Measurements from ENCODE around the gene RASAL2. TPM values are rescaled to one million over a fixed set of nuclear protein-coding genes. Genes with fewer than 3 reads are reported as not detected.
"Not testable (repeated sequence)": the region's sequence is repeated elsewhere in the genome, so short reads cannot be mapped to it uniquely, and the experiment has no call there.

The RASAL2 gene
- polyA plus RNA-seq, 1 donor = 17.0 TPM

- not testable (repeated sequence) for DNase-seq; H3K4me1 ChIP-seq (ENCODE audit: control insufficient read depth, insufficient read depth, low read length); H3K36me3 ChIP-seq (ENCODE audit: control insufficient read depth, insufficient read depth, low read length); H3K9me3 ChIP-seq (ENCODE audit: control insufficient read depth, low read depth, low read length); H3K4me3 ChIP-seq (ENCODE audit: low read length); H3K27ac ChIP-seq (ENCODE audit: low read length); H3K27me3 ChIP-seq (ENCODE audit: control insufficient read depth, insufficient read depth, low read length)
- WGBS (ENCODE audit: insufficient coverage, low lambda C conversion rate) = no CpG with 5 or more reads among the region's 3 CpGs
These were observed 159.7 kb downstream of the RASAL2 start for GRCh38 chr1:178253581-178253980.

GRCh38 chr1:178254433-178254832, 160.5 kb downstream of the RASAL2 start:
- DNase-seq = no peak
- Histone ChIP-seq H3K9me3 (ENCODE audit: control insufficient read depth, low read depth, low read length) (peaks cover 4% of the 10 kb centered on the region), H3K4me1 (ENCODE audit: control insufficient read depth, insufficient read depth, low read length) (no peaks in the 10 kb centered on the region), H3K27ac (ENCODE audit: low read length) (no peak overlapping the region), H3K4me3 (ENCODE audit: low read length) (no peak overlapping the region), H3K36me3 (ENCODE audit: control insufficient read depth, insufficient read depth, low read length) (no peaks in the 10 kb centered on the region), H3K27me3 (ENCODE audit: control insufficient read depth, insufficient read depth, low read length) (no peaks in the 10 kb centered on the region)

- H3K36me3 ChIP-seq (ENCODE audit: control insufficient read depth, insufficient read depth, low read length) = no peaks in the 10 kb centered on the region
- peaks cover 2% of the 10 kb centered on the region for H3K4me1 ChIP-seq (ENCODE audit: control insufficient read depth, insufficient read depth, low read length)
- 93% methylated on average over 3 of the region's 3 CpGs for WGBS (ENCODE audit: insufficient coverage, low lambda C conversion rate)
- no peaks in the 10 kb centered on the region for H3K27me3 ChIP-seq (ENCODE audit: control insufficient read depth, insufficient read depth, low read length)
- peaks cover 4% of the 10 kb centered on the region for H3K9me3 ChIP-seq (ENCODE audit: control insufficient read depth, low read depth, low read length)
- H3K27ac ChIP-seq (ENCODE audit: low read length) = no peak overlapping the region
- DNase-seq = no peak
- no peak overlapping the region for H3K4me3 ChIP-seq (ENCODE audit: low read length)
These were observed 164.6 kb downstream of the RASAL2 start for GRCh38 chr1:178258536-178258935.

GRCh38 chr1:178262120-178262500, 168.2 kb downstream of the RASAL2 start:
- peaks cover 4% of the 10 kb centered on the region for H3K4me1 ChIP-seq (ENCODE audit: control insufficient read depth, insufficient read depth, low read length)
- no peak overlapping the region for H3K27ac ChIP-seq (ENCODE audit: low read length)
- H3K4me3 ChIP-seq (ENCODE audit: low read length) = no peak overlapping the region
- WGBS (ENCODE audit: insufficient coverage, low lambda C conversion rate) = no CpG with 5 or more reads among the region's 3 CpGs
- no peaks in the 10 kb centered on the region for H3K36me3 ChIP-seq (ENCODE audit: control insufficient read depth, insufficient read depth, low read length)
- no peaks in the 10 kb centered on the region for H3K27me3 ChIP-seq (ENCODE audit: control insufficient read depth, insufficient read depth, low read length)
- no peaks in the 10 kb centered on the region for H3K9me3 ChIP-seq (ENCODE audit: control insufficient read depth, low read depth, low read length)
- peak; percentile 17 to 43 for DNase-seq

GRCh38 chr1:178263341-178263740, 169.4 kb downstream of the RASAL2 start:
- H3K36me3 ChIP-seq (ENCODE audit: control insufficient read depth, insufficient read depth, low read length) = no peaks in the 10 kb centered on the region
- H3K4me1 ChIP-seq (ENCODE audit: control insufficient read depth, insufficient read depth, low read length) = peaks cover 4% of the 10 kb centered on the region
- no peak overlapping the region for H3K27ac ChIP-seq (ENCODE audit: low read length)
- no peaks in the 10 kb centered on the region for H3K27me3 ChIP-seq (ENCODE audit: control insufficient read depth, insufficient read depth, low read length)
- no CpG with 5 or more reads among the region's 2 CpGs for WGBS (ENCODE audit: insufficient coverage, low lambda C conversion rate)
- peak in 1 of 2 donors; percentile 37 for DNase-seq
- H3K4me3 ChIP-seq (ENCODE audit: low read length) = no peak overlapping the region
- no peaks in the 10 kb centered on the region for H3K9me3 ChIP-seq (ENCODE audit: control insufficient read depth, low read depth, low read length)

GRCh38 chr1:178266113-178266512, 172.2 kb downstream of the RASAL2 start:
- 100% methylated on average over 2 of the region's 3 CpGs for WGBS (ENCODE audit: insufficient coverage, low lambda C conversion rate)
- H3K27ac ChIP-seq (ENCODE audit: low read length) = no peak overlapping the region
- H3K36me3 ChIP-seq (ENCODE audit: control insufficient read depth, insufficient read depth, low read length) = no peaks in the 10 kb centered on the region
- H3K9me3 ChIP-seq (ENCODE audit: control insufficient read depth, low read depth, low read length) = no peaks in the 10 kb centered on the region
- H3K4me3 ChIP-seq (ENCODE audit: low read length) = no peak overlapping the region
- no peak for DNase-seq
- peaks cover 4% of the 10 kb centered on the region for H3K4me1 ChIP-seq (ENCODE audit: control insufficient read depth, insufficient read depth, low read length)
- H3K27me3 ChIP-seq (ENCODE audit: control insufficient read depth, insufficient read depth, low read length) = no peaks in the 10 kb centered on the region

- no peak overlapping the region for H3K27ac ChIP-seq (ENCODE audit: low read length)
- H3K4me1 ChIP-seq (ENCODE audit: control insufficient read depth, insufficient read depth, low read length) = peaks cover 4% of the 10 kb centered on the region
- no peak overlapping the region for H3K4me3 ChIP-seq (ENCODE audit: low read length)
- no peaks in the 10 kb centered on the region for H3K9me3 ChIP-seq (ENCODE audit: control insufficient read depth, low read depth, low read length)
- no peaks in the 10 kb centered on the region for H3K27me3 ChIP-seq (ENCODE audit: control insufficient read depth, insufficient read depth, low read length)
- WGBS (ENCODE audit: insufficient coverage, low lambda C conversion rate) = no CpG with 5 or more reads among the region's 4 CpGs
- no peak for DNase-seq
- H3K36me3 ChIP-seq (ENCODE audit: control insufficient read depth, insufficient read depth, low read length) = no peaks in the 10 kb centered on the region
These were observed 172.7 kb downstream of the RASAL2 start for GRCh38 chr1:178266619-178267066.

- Histone ChIP-seq H3K4me1 (ENCODE audit: control insufficient read depth, insufficient read depth, low read length) (peaks cover 4% of the 10 kb centered on the region), H3K27ac (ENCODE audit: low read length) (no peak overlapping the region), H3K4me3 (ENCODE audit: low read length) (no peak overlapping the region), H3K36me3 (ENCODE audit: control insufficient read depth, insufficient read depth, low read length) (no peaks in the 10 kb centered on the region), H3K9me3 (ENCODE audit: control insufficient read depth, low read depth, low read length) (no peaks in the 10 kb centered on the region), H3K27me3 (ENCODE audit: control insufficient read depth, insufficient read depth, low read length) (no peaks in the 10 kb centered on the region)
- DNase-seq = no peak
- WGBS (ENCODE audit: insufficient coverage, low lambda C conversion rate) = 71% methylated on average over 1 of the region's 3 CpGs
These were observed 173.8 kb downstream of the RASAL2 start for GRCh38 chr1:178267646-178268094.

GRCh38 chr1:178271471-178271870, 177.6 kb downstream of the RASAL2 start:
- Histone ChIP-seq H3K4me3 (ENCODE audit: low read length) (no peak overlapping the region), H3K27ac (ENCODE audit: low read length) (no peak overlapping the region), H3K36me3 (ENCODE audit: control insufficient read depth, insufficient read depth, low read length) (no peaks in the 10 kb centered on the region), H3K27me3 (ENCODE audit: control insufficient read depth, insufficient read depth, low read length) (no peaks in the 10 kb centered on the region), H3K4me1 (ENCODE audit: control insufficient read depth, insufficient read depth, low read length) (peaks cover 3% of the 10 kb centered on the region), H3K9me3 (ENCODE audit: control insufficient read depth, low read depth, low read length) (no peaks in the 10 kb centered on the region)
- 86% methylated on average over 1 of the region's 1 CpG for WGBS (ENCODE audit: insufficient coverage, low lambda C conversion rate)
- no peak for DNase-seq

- H3K4me1 ChIP-seq (ENCODE audit: control insufficient read depth, insufficient read depth, low read length) = peaks cover 3% of the 10 kb centered on the region
- no peak overlapping the region for H3K4me3 ChIP-seq (ENCODE audit: low read length)
- H3K27ac ChIP-seq (ENCODE audit: low read length) = no peak overlapping the region
- no peaks in the 10 kb centered on the region for H3K27me3 ChIP-seq (ENCODE audit: control insufficient read depth, insufficient read depth, low read length)
- no peaks in the 10 kb centered on the region for H3K9me3 ChIP-seq (ENCODE audit: control insufficient read depth, low read depth, low read length)
- WGBS (ENCODE audit: insufficient coverage, low lambda C conversion rate) = no CpG with 5 or more reads among the region's 6 CpGs
- H3K36me3 ChIP-seq (ENCODE audit: control insufficient read depth, insufficient read depth, low read length) = no peaks in the 10 kb centered on the region
- DNase-seq = no peak
These were observed 180.0 kb downstream of the RASAL2 start for GRCh38 chr1:178273707-178274410.

- Histone ChIP-seq H3K27me3 (ENCODE audit: control insufficient read depth, insufficient read depth, low read length) (no peaks in the 10 kb centered on the region), H3K27ac (ENCODE audit: low read length) (no peak overlapping the region), H3K9me3 (ENCODE audit: control insufficient read depth, low read depth, low read length) (no peaks in the 10 kb centered on the region), H3K36me3 (ENCODE audit: control insufficient read depth, insufficient read depth, low read length) (no peaks in the 10 kb centered on the region), H3K4me3 (ENCODE audit: low read length) (no peak overlapping the region), H3K4me1 (ENCODE audit: control insufficient read depth, insufficient read depth, low read length) (peaks cover 3% of the 10 kb centered on the region)
- DNase-seq = peak in 1 of 2 donors; percentile 29
- 60% methylated on average over 1 of the region's 2 CpGs for WGBS (ENCODE audit: insufficient coverage, low lambda C conversion rate)
These were observed 181.1 kb downstream of the RASAL2 start for GRCh38 chr1:178275049-178275448.
